Measurements from ENCODE around the gene FGFBP3. TPM values are rescaled to one million over a fixed set of nuclear protein-coding genes. Genes with fewer than 3 reads are reported as not detected.

FGFBP3 gene
- polyA plus RNA-seq, 3 donors, result 0.30 to 0.45 (median 0.32) TPM

DNA sequence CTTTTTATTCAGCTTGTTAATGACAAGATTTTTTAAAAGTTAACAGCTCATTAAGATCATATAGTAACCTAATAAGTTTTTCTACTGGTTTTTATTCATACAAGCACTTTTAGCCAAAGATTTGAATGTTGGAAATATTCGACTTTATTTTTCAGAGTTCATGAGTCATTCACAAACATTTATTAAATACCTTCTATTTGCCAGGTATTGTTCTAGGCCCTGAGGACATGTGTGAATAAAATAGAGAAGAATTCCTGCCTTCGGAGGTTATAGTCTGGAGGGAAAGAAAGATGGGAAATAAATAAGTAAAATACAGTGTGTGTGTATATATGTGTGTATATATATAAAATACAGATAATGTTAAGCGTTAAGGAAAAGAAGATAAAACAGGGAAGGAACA lies 45.8 kb upstream of the FGFBP3 start:
- no peak overlapping the region for H3K27ac Mint-ChIP-seq
- WGBS (ENCODE audit: insufficient coverage), result 100% methylated on average over 1 of the region's 3 CpGs
- H4K20me1 ChIP-seq (ENCODE audit: insufficient read depth, low read length), result peaks cover 11% of the 10 kb centered on the region
- TF ChIP-seq, protein P1, sequence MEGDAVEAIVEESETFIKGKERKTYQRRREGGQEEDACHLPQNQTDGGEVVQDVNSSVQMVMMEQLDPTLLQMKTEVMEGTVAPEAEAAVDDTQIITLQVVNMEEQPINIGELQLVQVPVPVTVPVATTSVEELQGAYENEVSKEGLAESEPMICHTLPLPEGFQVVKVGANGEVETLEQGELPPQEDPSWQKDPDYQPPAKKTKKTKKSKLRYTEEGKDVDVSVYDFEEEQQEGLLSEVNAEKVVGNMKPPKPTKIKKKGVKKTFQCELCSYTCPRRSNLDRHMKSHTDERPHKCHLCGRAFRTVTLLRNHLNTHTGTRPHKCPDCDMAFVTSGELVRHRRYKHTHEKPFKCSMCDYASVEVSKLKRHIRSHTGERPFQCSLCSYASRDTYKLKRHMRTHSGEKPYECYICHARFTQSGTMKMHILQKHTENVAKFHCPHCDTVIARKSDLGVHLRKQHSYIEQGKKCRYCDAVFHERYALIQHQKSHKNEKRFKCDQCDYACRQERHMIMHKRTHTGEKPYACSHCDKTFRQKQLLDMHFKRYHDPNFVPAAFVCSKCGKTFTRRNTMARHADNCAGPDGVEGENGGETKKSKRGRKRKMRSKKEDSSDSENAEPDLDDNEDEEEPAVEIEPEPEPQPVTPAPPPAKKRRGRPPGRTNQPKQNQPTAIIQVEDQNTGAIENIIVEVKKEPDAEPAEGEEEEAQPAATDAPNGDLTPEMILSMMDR (IDR thresholded peaks at IDR 0.05), result no peak
- no peak overlapping the region for H3K4me3 Mint-ChIP-seq
- H3K27me3 ChIP-seq (ENCODE audit: control insufficient read depth in 2 of 2, insufficient read depth in 2 of 2, low read length in 2 of 2), result no peaks in the 10 kb centered on the region
- H3K36me3 ChIP-seq (replicated peaks in 1 of 2; ENCODE audit: control insufficient read depth in 1 of 2, insufficient read depth in 2 of 2, low read length in 2 of 2), result peaks cover 95 to 98% of the 10 kb centered on the region in 2 donors
- no peak overlapping the region for H3K27ac ChIP-seq (ENCODE audit: low read depth in 1 of 2, low read length in 2 of 2)
- H3K4me3 ChIP-seq (replicated peaks in 1 of 3; ENCODE audit: low read depth in 2 of 3, low read length in 3 of 3), result no peak overlapping the region
- no peaks in the 10 kb centered on the region for H3K4me1 ChIP-seq (ENCODE audit: control insufficient read depth in 1 of 2, insufficient read depth in 2 of 2, low read length in 2 of 2)
- no peaks in the 10 kb centered on the region for H3K9me3 Mint-ChIP-seq
- no peak overlapping the region for H3K9ac ChIP-seq (ENCODE audit: insufficient read depth, low read length, poor library complexity, severe bottlenecking)
- peaks cover 4% of the 10 kb centered on the region for H3K79me2 ChIP-seq (ENCODE audit: insufficient read depth, low read length)
- H3K36me3 Mint-ChIP-seq, result peaks cover 85 to 95% of the 10 kb centered on the region in 2 donors
- no peak overlapping the region for H3K4me2 ChIP-seq (replicated peaks; ENCODE audit: extremely low read depth, low read length, poor library complexity, severe bottlenecking)
- H3K27me3 Mint-ChIP-seq (ENCODE audit: low read depth in 3 of 3), result no peaks in the 10 kb centered on the region
- intact Hi-C loops (cut with micrococcal nuclease), result no loop called here
- DNase-seq, result no peak
- no peaks in the 10 kb centered on the region for H3K9me3 ChIP-seq (replicated peaks in 1 of 2; ENCODE audit: control insufficient read depth in 1 of 2, insufficient read depth in 1 of 2, low read length in 2 of 2)
- no peaks in the 10 kb centered on the region for H3K4me1 Mint-ChIP-seq
- H2AFZ ChIP-seq (ENCODE audit: insufficient read depth, low read depth, low read length, poor library complexity, severe bottlenecking), result no peak overlapping the region

DNA sequence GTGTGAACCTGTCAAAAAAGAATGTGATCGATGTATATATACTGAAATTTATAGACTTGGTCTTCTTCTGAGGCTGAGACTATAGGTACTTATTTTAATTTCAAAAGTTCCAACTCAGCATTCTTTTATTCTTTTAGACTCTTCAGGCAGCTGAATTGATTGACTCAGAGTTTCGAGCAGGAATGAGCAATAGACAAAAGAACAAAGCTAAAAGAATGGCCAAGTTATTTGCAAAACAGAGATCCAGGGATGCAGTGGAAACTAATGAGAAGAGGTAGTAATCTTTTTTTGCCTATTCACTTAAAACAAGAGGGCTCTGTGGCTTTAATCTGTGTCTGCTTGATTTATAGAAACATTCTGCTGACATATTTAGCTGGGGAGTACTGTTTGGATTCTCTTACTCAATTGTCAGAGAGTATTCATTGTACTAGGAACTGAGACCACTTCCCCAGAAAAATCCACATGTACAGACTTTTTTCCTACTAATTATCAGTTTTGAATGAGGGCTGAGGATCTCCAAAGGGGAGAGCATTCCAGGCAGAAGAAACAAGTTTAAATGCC lies 44.4 kb upstream of the FGFBP3 start:
- H3K4me1 Mint-ChIP-seq, result no peaks in the 10 kb centered on the region
- no peak for DNase-seq
- no peaks in the 10 kb centered on the region for H3K9me3 Mint-ChIP-seq
- Histone ChIP-seq H3K36me3 (replicated peaks in 1 of 2; ENCODE audit: control insufficient read depth in 1 of 2, insufficient read depth in 2 of 2, low read length in 2 of 2) (peaks cover 90 to 97% of the 10 kb centered on the region in 2 donors), H3K9ac (ENCODE audit: insufficient read depth, low read length, poor library complexity, severe bottlenecking) (no peak overlapping the region), H3K9me3 (replicated peaks in 1 of 2; ENCODE audit: control insufficient read depth in 1 of 2, insufficient read depth in 1 of 2, low read length in 2 of 2) (no peaks in the 10 kb centered on the region), H3K27ac (ENCODE audit: low read depth in 1 of 2, low read length in 2 of 2) (no peak overlapping the region), H4K20me1 (ENCODE audit: insufficient read depth, low read length) (peaks cover 16% of the 10 kb centered on the region), H3K4me1 (ENCODE audit: control insufficient read depth in 1 of 2, insufficient read depth in 2 of 2, low read length in 2 of 2) (no peaks in the 10 kb centered on the region), H2AFZ (ENCODE audit: insufficient read depth, low read depth, low read length, poor library complexity, severe bottlenecking) (no peak overlapping the region), H3K4me2 (replicated peaks; ENCODE audit: extremely low read depth, low read length, poor library complexity, severe bottlenecking) (no peak overlapping the region), H3K79me2 (ENCODE audit: insufficient read depth, low read length) (peaks cover 14% of the 10 kb centered on the region), H3K4me3 (replicated peaks in 1 of 3; ENCODE audit: low read depth in 2 of 3, low read length in 3 of 3) (no peak overlapping the region), H3K27me3 (ENCODE audit: control insufficient read depth in 2 of 2, insufficient read depth in 2 of 2, low read length in 2 of 2) (no peaks in the 10 kb centered on the region)
- TF ChIP-seq, protein P1 (IDR thresholded peaks at IDR 0.05), result no peak
- peaks cover 78 to 95% of the 10 kb centered on the region in 2 donors for H3K36me3 Mint-ChIP-seq
- no peaks in the 10 kb centered on the region for H3K27me3 Mint-ChIP-seq (ENCODE audit: low read depth in 3 of 3)
- WGBS (ENCODE audit: insufficient coverage), result no CpG with 5 or more reads among the region's 2 CpGs
- H3K27ac Mint-ChIP-seq, result peak overlapping the region in 1 of 7 donors; percentile 27
- no peak overlapping the region for H3K4me3 Mint-ChIP-seq
- intact Hi-C loops (cut with micrococcal nuclease), result no loop called here

All from CD14-positive monocyte (primary cell).